ENCODE results near the gene PAH. TPM values are rescaled to one million over a fixed set of nuclear protein-coding genes. Genes with fewer than 3 reads are reported as not detected.

PAH gene
- total and polyA plus RNA-seq, 2 of the 13 experiments (the other 11 are each of a cell fraction or from before 2014, with no cell fraction given), result 192 to 451 TPM

GRCh38 chr12:102917026-102917787 is at the start of gene PAH (continued):
- TF ChIP-seq REST (IDR thresholded peaks at IDR 0.05; ENCODE audit: borderline replicate concordance in 1 of 2, low read depth in 1 of 2, low read length in 2 of 2) (peak in 1 of 2 experiments; percentile 16; a peak in 1 of 4 replicates), ZNF549 (CRISPR knock-in tag; IDR thresholded peaks at IDR 0.05) (no peak), SRY (CRISPR knock-in tag; IDR thresholded peaks at IDR 0.05) (0 out of 2 replicates have a peak, but pooled peaks have one; percentile 69), MTF2 (CRISPR knock-in tag; IDR thresholded peaks at IDR 0.05; ENCODE audit: borderline replicate concordance) (no peak), ZNF350 (CRISPR knock-in tag; IDR thresholded peaks at IDR 0.05; ENCODE audit: borderline replicate concordance, low read depth) (peak; percentile 94), SUZ12 (IDR thresholded peaks at IDR 0.05; ENCODE audit: low read depth, low read length) (no peak), ARNTL (CRISPR knock-in tag; IDR thresholded peaks at IDR 0.05) (peak; percentile 83), ARID3A (IDR thresholded peaks at IDR 0.05; ENCODE audit: low read depth, low read length) (no peak), PITX1 (CRISPR knock-in tag; IDR thresholded peaks at IDR 0.05) (peak; percentile 54; the same call in 1 of the 2 replicates), ZMAT3 (CRISPR knock-in tag; conservative IDR thresholded peaks at IDR 0.05) (0 out of 2 replicates have a peak, but pooled peaks have one; percentile 72), ATF3 (CRISPR knock-in tag; IDR thresholded peaks at IDR 0.05) (0 out of 2 replicates have a peak, but pooled peaks have one; percentile 14), UBTF (CRISPR knock-in tag; IDR thresholded peaks at IDR 0.05) (peak; percentile 79), GMEB1 (CRISPR knock-in tag; IDR thresholded peaks at IDR 0.05; ENCODE audit: borderline replicate concordance) (peak; percentile 80), KLF13 (CRISPR knock-in tag; IDR thresholded peaks at IDR 0.05) (0 out of 2 replicates have a peak, but pooled peaks have one; percentile 73), ZNF331 (CRISPR knock-in tag; IDR thresholded peaks at IDR 0.05) (peak; percentile 65), ZNF704 (CRISPR knock-in tag; IDR thresholded peaks at IDR 0.05; ENCODE audit: borderline replicate concordance) (no peak; the same call in 1 of the 2 replicates)

Data from HepG2 (cell line).